ENCODE results near the gene KDM6B.

- TF ChIP-seq EZH2phosphoT487 (IDR thresholded peaks at IDR 0.05; ENCODE audit: low read length) (no peak), CTCF (IDR thresholded peaks at IDR 0.05; ENCODE audit: low read length) (no peak), EZH2 (optimal IDR thresholded peaks at IDR 0.05; ENCODE audit: low read depth, low read length) (no peak)
These were observed 20.2 kb downstream of the KDM6B start for GRCh38 chr17:7854078-7854777.

Data from MM.1S (cell line).